Activated CD4-positive, alpha-beta T cell treated with anti-CD3 and anti-CD28 coated beads for 24 hours (primary cell): ENCODE measurements around the gene PRKN.
"Not testable (repeated sequence)": the region's sequence is repeated elsewhere in the genome, so short reads cannot be mapped to it uniquely, and the experiment has no call there.

Experiments used
- DNase-seq, 2 donors: peaks; one replicate each; pipeline ENCODE4 v3.0.0-alpha.2; 2020; ENCODE audit warnings: low read depth in 2 of 2

PRKN gene

DNA sequence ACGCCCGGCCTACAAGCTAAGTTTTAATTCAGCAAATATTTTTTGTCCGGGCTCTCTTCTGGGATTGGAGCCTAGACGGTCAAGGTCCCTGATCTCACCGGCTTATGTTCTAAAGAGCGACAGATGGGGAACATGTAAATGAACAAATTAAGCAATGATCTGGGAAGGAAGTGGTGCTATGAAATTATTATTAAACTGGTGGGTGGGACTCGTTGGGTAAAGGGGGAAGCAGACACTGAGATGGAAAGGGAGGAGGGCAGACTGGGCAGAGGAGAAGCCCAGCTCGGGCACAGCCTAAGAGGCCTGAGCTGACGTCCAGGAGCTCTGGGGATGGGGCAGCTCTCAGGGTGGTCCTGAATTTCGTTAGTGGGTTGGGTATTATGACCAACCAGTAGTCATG, 1371.9 kb downstream of the PRKN start:
- DNase-seq: no peak

DNA sequence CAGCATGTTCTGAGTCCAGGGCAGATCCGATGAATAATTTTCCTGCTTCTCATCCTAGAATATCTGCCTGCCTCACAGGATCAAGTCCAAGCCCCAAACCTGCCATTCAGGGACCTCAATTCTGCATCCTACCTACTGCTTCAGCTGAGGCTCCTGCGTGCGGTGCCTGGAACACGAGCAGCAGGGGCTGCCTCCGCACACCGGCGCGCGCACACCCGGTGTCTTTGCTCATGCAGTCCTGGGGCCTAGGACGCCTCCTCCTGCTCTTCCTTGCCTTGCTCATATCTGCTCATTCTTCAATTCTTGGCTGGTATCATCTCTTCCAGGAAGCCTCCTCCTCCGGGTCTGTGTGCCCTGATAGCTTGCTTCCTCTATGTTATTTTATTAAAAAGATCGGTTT, 1372.6 kb downstream of the PRKN start:
- DNase-seq: no peak

- no peak for DNase-seq
These were observed 1373.2 kb downstream of the PRKN start for GRCh38 chr6:161354276-161354840.

GRCh38 chr6:161353208-161353613, 1374.4 kb downstream of the PRKN start:
- DNase-seq: no peak

DNA sequence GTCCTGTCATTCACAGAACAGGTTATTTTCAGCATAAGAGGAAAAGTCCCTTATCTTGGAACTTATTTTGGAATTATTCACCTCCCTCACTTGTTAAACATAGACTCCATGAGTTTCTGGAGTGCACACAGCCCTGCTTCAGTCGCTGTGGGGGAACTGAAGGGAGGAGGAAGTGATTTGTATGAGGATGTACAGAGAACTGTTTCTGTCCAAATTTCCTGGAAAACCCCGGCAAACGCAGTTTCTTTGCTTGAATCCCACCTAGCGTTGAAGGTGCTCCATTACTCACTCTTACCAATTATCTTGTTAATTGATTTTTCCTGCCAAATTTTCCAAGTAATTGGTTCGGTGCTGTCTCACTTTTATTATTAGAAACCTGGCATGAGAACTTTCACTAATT, 1375.7 kb downstream of the PRKN start:
- no peak for DNase-seq

- DNase-seq: no peak
These were observed 1377.7 kb downstream of the PRKN start for GRCh38 chr6:161349886-161350285.

- no peak for DNase-seq
These were observed 1379.0 kb downstream of the PRKN start for GRCh38 chr6:161348628-161348994.

GRCh38 chr6:161347988-161348627, 1379.5 kb downstream of the PRKN start:
- DNase-seq: no peak

DNA sequence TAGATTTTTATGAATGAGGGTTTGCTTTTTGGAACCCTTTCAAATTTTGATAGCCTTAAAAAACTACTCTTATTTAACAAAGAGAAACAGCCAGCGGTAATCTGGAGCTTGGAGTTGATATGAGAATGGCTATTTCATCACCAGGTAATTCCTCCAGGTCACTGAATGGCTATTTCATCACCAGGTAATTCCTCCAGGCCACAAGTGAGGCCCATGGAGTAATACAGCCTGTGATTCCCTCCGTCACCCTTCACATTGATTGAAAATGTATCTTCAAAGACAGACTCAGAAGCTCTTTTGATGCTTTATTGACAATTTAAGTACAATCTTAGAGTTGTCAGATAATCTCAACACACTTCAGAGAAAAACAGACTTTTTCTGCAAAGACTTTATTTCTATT, 1380.4 kb downstream of the PRKN start:
- no peak for DNase-seq

DNA sequence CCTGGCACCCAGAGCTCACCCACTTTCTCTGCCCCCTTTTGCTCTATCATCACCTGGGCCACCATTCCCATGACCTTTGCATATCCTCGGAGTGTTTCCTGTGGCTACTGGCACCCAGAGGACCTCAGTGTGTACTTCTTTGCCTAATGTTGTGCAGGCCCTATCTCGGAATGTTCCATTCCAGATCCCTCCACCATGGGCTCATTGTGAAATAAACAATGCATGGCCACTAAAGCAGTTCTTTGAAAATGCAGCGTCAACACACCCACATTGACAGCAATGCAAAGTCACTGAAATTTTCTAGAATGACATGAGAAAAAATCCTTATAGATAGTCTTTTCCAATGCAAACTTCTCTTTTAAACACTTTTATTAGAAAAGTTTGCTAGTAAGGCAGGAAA, 1380.8 kb downstream of the PRKN start:
- DNase-seq: no peak

GRCh38 chr6:161344626-161345025, 1382.9 kb downstream of the PRKN start:
- no peak for DNase-seq

DNA sequence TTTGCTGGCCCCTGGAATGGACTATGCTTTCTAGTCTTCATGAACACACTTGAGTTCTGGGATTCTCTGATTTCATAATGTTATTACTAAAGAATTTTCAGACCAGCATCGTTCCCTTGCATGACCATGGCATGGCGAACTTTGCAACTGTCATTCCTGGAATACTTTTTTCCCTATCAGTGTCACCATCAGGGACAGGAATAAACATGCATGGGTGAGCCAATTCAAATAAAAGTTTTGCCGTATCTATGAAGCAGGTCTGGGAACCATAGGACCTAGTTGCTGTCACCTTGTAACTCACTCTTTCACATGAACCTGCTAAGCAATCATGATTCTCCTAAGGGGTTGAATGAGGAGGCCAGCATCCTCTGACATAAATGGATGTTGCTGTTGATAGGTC, 1385.5 kb downstream of the PRKN start:
- no peak for DNase-seq

DNA sequence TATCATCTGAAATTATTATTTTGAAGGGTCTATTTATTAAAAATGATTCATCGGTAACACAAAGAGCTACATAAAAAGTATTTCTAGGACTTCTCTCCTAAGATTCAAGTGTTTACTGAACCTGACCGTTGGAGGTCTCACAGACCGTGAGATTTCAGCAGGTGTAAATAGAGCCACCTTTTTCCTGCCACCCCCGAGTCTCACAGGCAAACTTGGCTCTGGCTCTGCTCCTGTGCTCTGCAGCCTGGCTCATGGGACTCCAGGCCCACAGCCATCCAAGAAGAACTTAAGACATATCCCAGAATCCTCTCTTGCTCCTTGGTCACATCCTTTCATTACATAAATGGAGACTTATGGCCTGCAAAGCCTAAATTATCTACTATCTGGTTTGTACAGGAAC, 1385.9 kb downstream of the PRKN start:
- DNase-seq: no peak

DNA sequence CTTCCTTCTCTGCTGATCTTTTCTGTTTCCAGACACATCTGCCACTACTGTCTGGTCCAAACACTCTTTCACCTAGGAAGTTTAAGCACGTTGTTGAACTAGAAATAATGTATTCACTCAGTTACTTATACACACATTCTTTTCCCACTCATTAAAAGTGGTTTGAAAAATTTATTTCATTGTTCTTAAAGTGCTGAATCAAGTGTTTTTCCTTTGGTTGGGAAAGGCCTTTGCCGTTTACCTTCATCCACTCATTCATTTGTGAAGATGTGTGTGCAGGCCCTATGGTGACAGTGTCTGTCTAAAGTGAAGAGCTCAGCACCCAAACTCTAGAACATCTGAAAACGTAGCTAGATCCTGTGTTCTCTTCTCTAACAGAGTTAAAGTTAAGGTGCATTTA, 1389.6 kb downstream of the PRKN start:
- no peak for DNase-seq

DNA sequence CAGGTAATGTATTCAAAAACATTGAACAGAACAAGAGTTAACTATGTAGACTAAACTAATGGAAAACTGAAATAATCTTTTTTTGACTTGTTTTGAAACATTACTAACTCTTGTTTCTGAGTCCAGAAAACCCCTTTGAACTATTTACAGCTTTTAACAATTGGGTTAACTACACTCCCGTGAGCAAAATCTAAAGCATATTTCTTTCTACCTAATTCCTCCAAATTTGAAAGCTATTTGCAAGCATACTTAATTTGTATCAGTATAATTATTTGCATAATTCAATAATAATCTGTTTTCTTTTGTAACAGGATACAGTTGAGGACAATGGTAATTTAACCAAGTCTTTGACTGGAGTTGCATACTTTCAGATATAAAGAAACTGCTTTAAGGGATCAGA, 1391.1 kb downstream of the PRKN start:
- DNase-seq: no peak

GRCh38 chr6:161333410-161333809, 1394.2 kb downstream of the PRKN start:
- DNase-seq: no peak

DNA sequence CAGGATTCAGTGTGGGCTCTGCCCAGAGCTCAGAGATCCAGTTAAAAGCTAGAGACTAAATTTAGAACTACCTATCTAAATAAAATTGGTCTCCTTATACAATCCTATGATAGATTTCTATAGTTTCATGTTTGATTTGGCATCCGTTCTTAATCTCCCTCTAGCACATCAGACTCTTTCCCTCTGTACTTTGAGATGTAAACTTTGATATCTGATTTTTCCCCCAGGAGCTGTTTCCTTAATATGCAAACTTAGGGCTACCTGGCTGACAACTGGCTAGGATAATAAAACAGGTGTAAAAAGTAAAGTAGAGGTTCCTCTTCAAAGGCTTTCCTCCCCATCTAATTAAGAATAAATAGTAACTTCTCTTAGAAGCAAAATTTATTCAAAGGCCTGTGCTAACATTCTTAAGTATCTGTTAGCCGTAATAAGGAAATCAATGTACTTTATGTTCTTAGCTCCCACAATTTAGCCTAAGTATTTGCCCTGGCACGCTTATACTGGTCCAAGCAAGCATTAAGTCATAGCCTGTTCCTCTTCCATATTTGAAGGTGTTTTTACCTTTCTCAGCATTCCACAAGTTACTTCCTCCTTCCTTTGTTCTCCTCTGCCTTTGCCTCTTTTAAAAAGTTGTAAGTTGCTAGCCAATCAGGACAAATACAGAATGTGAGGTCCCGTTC, 1396.0 kb downstream of the PRKN start:
- DNase-seq: not testable (repeated sequence)

DNA sequence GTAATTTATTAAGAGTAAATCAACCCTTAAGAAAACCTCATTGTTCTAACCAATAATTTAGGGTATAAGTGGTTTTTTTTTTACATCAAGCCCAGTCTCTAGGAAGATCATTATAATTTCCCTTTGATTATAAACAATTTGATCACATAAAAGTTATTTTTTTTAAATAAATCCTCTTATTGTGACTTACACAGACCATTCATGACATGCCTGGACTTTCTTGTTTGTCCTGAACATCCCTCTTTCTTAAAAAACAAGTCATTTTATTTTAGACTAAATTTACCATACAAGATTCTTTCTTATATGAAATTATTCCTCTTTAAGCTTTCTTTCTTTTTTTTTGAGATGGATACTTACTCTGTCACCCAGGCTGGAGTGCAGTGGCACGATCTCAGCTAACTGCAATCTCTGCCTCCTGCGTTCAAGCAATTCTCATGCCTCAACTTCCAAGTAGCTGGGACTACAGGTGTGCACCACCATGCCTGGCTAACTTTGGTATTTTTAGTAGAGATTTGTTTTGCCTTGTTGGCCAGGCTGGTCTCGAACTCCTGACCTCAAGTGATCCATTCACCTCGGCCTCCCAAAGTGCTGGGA, 1400.1 kb downstream of the PRKN start:
- no peak for DNase-seq

DNA sequence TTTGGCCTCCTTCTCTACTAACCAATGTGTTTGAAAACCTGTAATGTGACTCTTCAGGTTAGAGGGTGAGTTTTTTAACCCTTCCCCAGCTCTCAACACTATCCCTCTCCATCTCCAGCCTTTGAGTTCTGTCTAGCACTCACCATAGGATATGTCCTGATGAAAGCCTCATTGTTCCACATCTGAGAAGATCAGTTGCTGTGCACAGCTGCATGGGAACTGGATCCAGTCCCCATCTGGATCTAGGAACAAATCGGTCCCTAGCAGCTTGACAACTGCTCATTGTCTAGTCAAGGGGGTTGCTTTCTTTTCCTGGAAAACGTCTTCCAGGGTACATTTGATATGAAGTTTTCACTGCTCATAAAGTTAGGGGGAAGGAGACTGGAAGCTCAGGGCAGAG, 1408.3 kb downstream of the PRKN start:
- DNase-seq: no peak

- DNase-seq: no peak
These were observed 1409.1 kb downstream of the PRKN start for GRCh38 chr6:161318456-161318855.

DNA sequence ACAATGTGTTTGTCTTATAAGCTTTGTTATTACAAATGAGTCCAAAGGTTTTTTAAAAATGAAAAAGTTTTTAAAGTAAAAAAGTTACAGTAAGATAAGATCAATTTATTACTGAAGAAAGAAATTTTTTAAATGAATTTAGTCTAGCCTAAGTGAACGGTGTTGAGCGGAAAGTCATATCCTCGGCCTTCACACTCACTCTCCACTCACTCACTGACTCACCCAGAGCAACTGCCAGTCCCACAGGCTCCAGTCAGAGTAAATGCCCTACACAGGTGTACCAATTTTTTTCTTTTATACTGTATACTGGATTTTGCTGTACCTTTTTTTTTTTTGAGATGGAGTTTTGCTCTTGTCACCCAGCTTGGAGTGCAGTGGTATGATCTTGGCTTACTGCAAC, 1411.0 kb downstream of the PRKN start:
- no peak for DNase-seq

DNA sequence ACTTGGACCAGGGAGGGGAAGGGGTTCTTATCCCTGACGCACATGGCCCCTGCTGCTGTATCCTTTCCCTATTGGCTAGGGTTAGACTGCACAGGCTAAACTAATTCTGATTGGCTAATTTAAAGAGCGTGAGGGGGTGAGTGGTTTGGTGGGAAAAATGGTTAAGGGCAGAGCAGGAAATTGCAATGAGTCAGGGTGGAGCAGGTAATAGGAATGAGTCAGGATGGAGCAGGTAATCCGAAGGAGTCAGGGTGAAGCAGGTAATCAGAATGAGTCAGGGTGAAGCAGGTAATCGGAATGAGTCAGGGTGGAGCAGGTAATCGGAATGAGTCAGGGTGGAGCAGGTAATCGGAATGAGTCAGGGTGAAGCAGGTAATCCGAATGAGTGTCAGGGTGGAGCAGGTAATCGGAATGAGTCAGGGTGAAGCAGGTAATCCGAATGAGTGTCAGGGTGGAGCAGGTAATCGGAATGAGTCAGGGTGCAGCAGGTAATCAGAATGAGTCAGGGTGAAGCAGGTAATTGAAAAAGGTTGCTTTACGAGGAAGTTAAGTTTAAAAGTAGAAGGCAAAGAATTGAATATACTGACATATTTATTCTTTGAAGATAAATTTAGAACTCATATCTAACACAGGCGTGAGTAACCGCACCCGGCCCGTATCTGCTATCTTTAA, 1412.2 kb downstream of the PRKN start:
- not testable (repeated sequence) for DNase-seq
